HEK293T (cell line): ENCODE results near the gene NR3C2.

ENCODE experiments used
- ARNT ChIP-seq: fragments of 450-650 bp; IDR thresholded peaks from 2 replicates; pipeline ENCODE4 v1.6.1; 2017; ENCODE audit warnings: mild to moderate bottlenecking
- BHLHE40 ChIP-seq: fragments of 450-650 bp; IDR thresholded peaks from 2 replicates; pipeline ENCODE4 v1.6.1; 2016; ENCODE audit warnings: mild to moderate bottlenecking, moderate library complexity, borderline replicate concordance
- CTBP1 ChIP-seq: fragments of 450-650 bp; IDR thresholded peaks from 2 replicates; pipeline ENCODE4 v1.6.1; 2016; ENCODE audit warnings: borderline replicate concordance
- ELF4 ChIP-seq: fragments of 450-650 bp; IDR thresholded peaks from 2 replicates; pipeline ENCODE4 v1.6.1; 2017; ENCODE audit warnings: antibody characterized with exemption
- FOXA1 ChIP-seq: fragments of 450-650 bp; IDR thresholded peaks from 2 replicates; pipeline ENCODE4 v1.6.1; 2016; ENCODE audit warnings: mild to moderate bottlenecking
- FOXK2 ChIP-seq: fragments of 450-650 bp; IDR thresholded peaks from 2 replicates; pipeline ENCODE4 v1.6.1; 2016; ENCODE audit warnings: mild to moderate bottlenecking
- L3MBTL2 ChIP-seq: fragments of 450-650 bp; conservative IDR thresholded peaks from 2 replicates; pipeline ENCODE4 v1.6.1; 2016; ENCODE audit warnings: mild to moderate bottlenecking
- NFRKB ChIP-seq: fragments of 450-650 bp; IDR thresholded peaks from 2 replicates; pipeline ENCODE4 v1.6.1; 2016; ENCODE audit warnings: mild to moderate bottlenecking, moderate library complexity
- SP1 ChIP-seq: fragments of 450-650 bp; IDR thresholded peaks from 2 replicates; pipeline ENCODE4 v1.6.1; 2017
- SUZ12 ChIP-seq: fragments of 450-650 bp; IDR thresholded peaks from 2 replicates; pipeline ENCODE4 v1.6.1; 2016; ENCODE audit warnings: mild to moderate bottlenecking
- ZNF384 ChIP-seq: fragments of 450-650 bp; IDR thresholded peaks from 2 replicates; pipeline ENCODE4 v1.6.1; 2016
- TF ChIP-seq, protein P1 (sequence below): fragments of 450-650 bp; IDR thresholded peaks from 2 replicates; pipeline ENCODE4 v1.6.1; 2016

- TF ChIP-seq L3MBTL2 (no peak), FOXK2 (no peak), NFRKB (no peak), CTBP1 (no peak), FOXA1 (no peak), ELF4 (no peak), BHLHE40 (no peak), SP1 (no peak), ZNF384 (no peak), SUZ12 (no peak), ARNT (no peak)
- TF ChIP-seq, protein P1, sequence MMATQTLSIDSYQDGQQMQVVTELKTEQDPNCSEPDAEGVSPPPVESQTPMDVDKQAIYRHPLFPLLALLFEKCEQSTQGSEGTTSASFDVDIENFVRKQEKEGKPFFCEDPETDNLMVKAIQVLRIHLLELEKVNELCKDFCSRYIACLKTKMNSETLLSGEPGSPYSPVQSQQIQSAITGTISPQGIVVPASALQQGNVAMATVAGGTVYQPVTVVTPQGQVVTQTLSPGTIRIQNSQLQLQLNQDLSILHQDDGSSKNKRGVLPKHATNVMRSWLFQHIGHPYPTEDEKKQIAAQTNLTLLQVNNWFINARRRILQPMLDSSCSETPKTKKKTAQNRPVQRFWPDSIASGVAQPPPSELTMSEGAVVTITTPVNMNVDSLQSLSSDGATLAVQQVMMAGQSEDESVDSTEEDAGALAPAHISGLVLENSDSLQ: no peak
Measured at GRCh38 chr4:148454835-148455234, 12.6 kb upstream of the NR3C2 start.
